Activated T-helper 2 cell treated with anti-CD3 and anti-CD28 coated beads, Interferon-gamma antibody, Interleukin-2, Interleukin-4, amounts not matched to agents 10 μg/mL and 5 μg/mL and 100 μg/mL, durations not matched to agents 14 hours and 24 hours and 36 hours (primary cell): ENCODE data around the gene GAST. TPM values are rescaled to one million over a fixed set of nuclear protein-coding genes. Genes with fewer than 3 reads are reported as not detected.

Experiments
- DNase-seq: peaks from one replicate; pipeline ENCODE4 v3.0.0; 2021; ENCODE audit warnings: low spot score
- H3K27ac Mint-ChIP-seq: one replicate; pipeline ENCODE4 v1.8.0; 2021; ENCODE audit warnings: mixed read lengths
- H3K27me3 Mint-ChIP-seq: one replicate; pipeline ENCODE4 v1.8.0; 2021; ENCODE audit warnings: low read depth, mixed read lengths
- H3K36me3 Mint-ChIP-seq: one replicate; pipeline ENCODE4 v1.8.0; 2021; ENCODE audit warnings: low read depth, mixed read lengths
- H3K4me1 Mint-ChIP-seq: one replicate; pipeline ENCODE4 v1.8.0; 2021; ENCODE audit warnings: low read depth, mixed read lengths
- H3K4me3 Mint-ChIP-seq: one replicate; pipeline ENCODE4 v1.8.0; 2021; ENCODE audit warnings: low read depth, mild to moderate bottlenecking, moderate library complexity, mixed read lengths
- H3K9me3 Mint-ChIP-seq: one replicate; pipeline ENCODE4 v1.8.0; 2021; ENCODE audit warnings: mixed read lengths
- intact Hi-C: fragments of 100-400 bp; cut with micrococcal nuclease; formaldehyde crosslinking; loops from one replicate; pipeline ENCODE4 v1.15.1; 2023
- total RNA-seq: library from RNA; stranded (reverse); gene quantifications from 2 replicates; pipeline ENCODE4 v1.2.3, GENCODE V29; 2022

The GAST gene
- total RNA-seq, 1 donor from 2014 or later = not detected

DNA sequence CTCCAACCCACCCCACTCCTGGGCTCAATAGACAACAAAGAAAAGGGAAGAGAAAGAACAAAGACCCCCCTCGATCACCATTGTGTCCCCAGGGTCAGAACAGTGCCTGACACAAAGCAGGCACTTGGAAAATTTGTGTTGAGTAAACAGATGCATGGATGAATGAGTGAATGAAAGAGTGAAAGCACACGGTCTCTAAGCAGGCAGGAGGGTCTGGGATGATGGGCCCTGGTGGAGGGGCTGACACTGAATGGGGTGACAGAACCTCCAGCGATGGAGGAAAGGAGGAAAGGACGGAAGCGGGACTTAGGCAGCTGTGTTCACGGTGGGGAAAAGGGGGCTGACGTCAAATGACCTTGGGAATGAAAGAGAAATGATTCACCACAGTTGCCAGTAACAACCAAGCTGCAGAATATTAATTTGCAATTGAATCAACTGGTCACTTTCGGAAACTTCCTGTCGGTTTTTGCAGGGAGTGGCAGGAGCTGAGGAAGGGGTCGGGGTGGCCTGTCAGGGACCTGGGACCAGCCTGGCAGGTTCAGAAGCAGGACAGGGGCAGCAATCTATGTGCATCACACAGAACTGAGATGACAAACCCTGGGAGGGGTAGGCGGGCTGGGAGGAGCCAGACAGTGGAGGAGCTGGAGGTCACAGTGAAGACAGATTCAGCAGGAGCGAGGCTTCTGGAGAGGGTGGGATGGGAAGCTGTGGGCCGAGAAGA is 6.7 kb upstream of the GAST start:
- Mint-ChIP-seq H3K27me3 (no peaks in the 10 kb centered on the region), H3K9me3 (no peaks in the 10 kb centered on the region), H3K4me3 (no peak overlapping the region), H3K4me1 (peaks cover 5% of the 10 kb centered on the region), H3K27ac (no peak overlapping the region), H3K36me3 (no peaks in the 10 kb centered on the region)
- intact Hi-C loops = no loop called here
- no peak for DNase-seq

DNA sequence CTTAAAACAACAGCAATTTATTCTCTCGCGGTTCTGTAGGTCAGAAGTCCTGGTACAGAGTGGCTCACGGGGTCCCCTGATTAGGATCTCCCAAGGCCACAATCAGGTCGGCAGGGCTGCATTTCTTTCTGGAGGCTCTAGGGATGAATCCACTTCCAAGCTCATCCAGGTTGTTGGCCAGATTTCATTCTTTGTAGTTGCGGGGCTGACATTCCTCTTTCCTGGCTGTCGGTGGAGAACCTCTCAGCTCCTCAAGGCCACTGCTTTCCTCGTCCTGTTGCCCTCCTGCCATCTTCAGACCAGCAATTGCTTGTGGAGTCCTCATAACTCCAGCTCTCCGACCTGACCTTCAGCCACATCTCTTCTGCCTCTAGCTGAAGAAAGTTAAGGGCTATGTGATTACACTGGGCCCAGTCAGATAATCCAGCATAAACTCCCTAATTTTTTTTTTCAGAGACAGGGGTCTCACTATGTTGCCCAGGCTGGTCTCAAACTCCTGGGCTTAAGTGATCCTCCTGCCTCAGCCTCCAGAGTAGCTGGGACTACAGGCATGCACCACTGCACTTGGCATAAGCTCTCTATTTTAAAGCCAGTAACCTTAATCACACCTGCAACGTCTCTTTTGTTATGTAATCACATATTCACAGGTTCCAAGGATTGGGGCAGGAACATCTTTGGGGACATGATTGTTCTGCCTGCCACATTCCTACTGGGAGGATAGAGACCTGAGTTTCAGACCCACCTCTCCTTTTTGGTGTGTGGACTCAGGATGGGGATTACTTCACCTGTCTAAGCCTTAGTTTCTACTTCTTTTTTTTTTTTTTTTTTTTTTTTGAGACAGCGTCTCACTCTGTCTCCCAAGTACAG is 4.1 kb upstream of the GAST start:
- Mint-ChIP-seq H3K4me1 (peaks cover 8% of the 10 kb centered on the region), H3K27ac (no peak overlapping the region), H3K9me3 (no peaks in the 10 kb centered on the region), H3K27me3 (peaks cover 4% of the 10 kb centered on the region), H3K36me3 (no peaks in the 10 kb centered on the region), H3K4me3 (no peak overlapping the region)
- intact Hi-C loops = no loop called here
- no peak for DNase-seq

DNA sequence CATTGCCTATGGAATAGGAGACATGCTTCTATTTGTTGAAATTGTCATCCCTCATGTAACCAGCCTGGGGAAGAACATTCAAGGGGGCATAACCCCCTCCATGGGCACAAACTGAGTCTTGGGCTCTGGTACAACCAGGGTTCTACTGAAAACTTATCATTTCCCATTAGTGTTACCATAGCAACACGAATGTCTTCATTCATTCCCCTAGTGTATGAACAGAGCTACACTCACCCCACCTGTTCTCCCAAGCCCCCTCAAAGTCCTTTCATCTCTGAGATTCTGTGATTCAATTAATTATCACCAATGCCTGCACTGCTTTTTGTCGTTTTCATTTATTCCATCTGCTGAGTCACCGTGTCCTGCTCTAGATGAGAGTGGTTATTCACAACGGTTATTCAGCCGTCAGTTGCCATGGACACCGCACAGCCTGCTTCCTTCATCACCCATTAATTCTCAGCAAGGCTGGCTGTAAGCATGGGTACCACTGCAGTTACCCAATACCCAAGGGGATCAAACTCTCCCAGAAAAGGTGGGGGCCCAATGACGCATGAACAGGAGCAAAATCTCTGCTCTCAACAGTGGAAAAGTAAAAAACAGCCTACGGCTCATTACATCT is 1.6 kb upstream of the GAST start:
- no peak for DNase-seq
- intact Hi-C loops = no loop called here
- H3K27me3 Mint-ChIP-seq = peaks cover 4% of the 10 kb centered on the region
- no peak overlapping the region for H3K27ac Mint-ChIP-seq
- no peak overlapping the region for H3K4me3 Mint-ChIP-seq
- peaks cover 8% of the 10 kb centered on the region for H3K4me1 Mint-ChIP-seq
- no peaks in the 10 kb centered on the region for H3K9me3 Mint-ChIP-seq
- no peaks in the 10 kb centered on the region for H3K36me3 Mint-ChIP-seq

DNA sequence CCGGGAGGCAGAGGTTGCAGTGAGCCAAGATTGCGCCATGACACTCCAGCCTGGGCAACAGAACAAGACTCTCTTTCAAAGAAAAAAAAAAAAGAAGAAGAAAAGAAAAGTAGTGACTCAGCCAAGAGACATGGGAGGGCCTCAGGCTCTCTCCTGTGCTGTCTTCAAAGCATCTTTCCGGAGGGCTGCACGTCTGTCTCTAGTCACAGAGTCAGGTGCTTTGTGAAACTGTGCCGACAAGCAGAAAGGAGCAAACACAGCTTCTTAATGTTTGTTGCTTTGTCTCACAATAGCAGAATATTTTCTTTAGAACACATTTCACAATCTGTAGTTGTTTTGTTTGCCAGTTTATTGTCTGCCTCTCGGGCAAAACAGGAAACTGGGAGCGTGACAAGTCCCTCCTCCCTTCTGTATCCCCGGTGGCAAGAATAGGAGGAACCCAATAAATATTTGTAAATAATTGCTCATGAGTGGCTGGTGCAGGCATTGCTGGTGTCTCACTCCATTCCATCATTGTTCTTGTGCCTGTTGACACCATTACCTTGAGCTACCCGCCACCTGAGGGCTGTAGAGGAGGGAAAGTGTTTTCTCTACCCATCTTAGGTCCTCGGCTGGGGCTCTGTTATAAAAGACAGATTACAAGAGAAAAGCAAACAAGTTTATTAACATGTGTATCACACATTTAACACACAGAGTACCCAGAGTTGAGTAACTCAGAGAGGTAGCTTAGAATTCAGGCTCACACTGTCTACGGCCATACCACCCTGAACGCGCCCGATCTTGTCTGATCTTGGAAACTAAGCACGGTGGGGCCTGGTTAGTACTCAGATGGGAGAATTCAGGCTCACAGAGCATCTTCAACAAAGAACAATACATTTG is 5.5 kb downstream of the GAST start:
- intact Hi-C loops = no loop called here
- no peak overlapping the region for H3K4me3 Mint-ChIP-seq

DNA sequence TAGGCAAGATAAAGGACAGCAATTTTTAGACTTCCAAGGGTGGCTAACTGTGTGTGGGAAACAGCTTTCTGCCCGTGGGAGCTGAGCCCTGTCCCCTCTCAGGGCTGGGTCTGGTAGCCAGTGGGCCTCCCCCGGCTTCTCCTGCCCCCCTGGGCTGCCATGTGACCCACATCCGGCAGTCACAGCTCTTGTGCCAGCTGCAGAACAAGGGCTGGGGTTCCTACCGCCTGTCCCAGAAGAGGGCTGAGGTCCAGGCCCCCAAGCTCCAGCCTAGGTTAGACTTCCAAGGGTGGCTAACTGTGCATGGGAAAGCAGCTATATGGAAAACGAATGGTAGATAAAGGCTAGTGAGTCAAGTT is 6.1 kb downstream of the GAST start:
- intact Hi-C loops = no loop called here
- H3K27ac Mint-ChIP-seq = no peak overlapping the region

More for the DNA sequence above, 5.5 kb downstream of the GAST start:
- no peak for DNase-seq
- H3K36me3 Mint-ChIP-seq = no peaks in the 10 kb centered on the region
- no peaks in the 10 kb centered on the region for H3K9me3 Mint-ChIP-seq
- peaks cover 5% of the 10 kb centered on the region for H3K4me1 Mint-ChIP-seq
- no peak overlapping the region for H3K27ac Mint-ChIP-seq
- H3K27me3 Mint-ChIP-seq = peaks cover 9% of the 10 kb centered on the region

DNA sequence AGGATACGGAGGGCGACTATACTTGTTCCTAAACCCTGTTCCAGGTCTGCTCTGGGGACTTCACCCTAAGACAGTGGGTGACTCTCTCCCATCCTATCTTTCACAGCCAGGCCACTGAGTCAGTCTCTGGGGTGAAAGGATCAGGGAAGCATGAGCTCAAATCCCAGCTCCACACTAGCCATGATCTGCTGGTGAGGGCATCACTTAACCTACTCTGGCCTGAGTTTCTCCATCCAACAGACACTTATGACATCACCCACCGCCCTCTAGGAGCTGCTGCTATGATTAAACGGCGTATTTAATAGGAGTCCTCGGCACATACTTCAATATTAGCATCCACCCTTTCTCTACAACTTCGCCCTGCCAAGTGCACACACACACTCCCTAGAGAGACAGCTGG is 10.1 kb downstream of the GAST start:
- H3K36me3 Mint-ChIP-seq = no peaks in the 10 kb centered on the region
- H3K27me3 Mint-ChIP-seq = peaks cover 4% of the 10 kb centered on the region
- no peaks in the 10 kb centered on the region for H3K9me3 Mint-ChIP-seq
- H3K4me3 Mint-ChIP-seq = no peak overlapping the region
- no peak for DNase-seq
- peaks cover 5% of the 10 kb centered on the region for H3K4me1 Mint-ChIP-seq
- intact Hi-C loops = no loop called here
- no peak overlapping the region for H3K27ac Mint-ChIP-seq

More for the DNA sequence above, 6.1 kb downstream of the GAST start:
- H3K36me3 Mint-ChIP-seq = no peaks in the 10 kb centered on the region
- H3K27me3 Mint-ChIP-seq = peaks cover 9% of the 10 kb centered on the region
- H3K4me1 Mint-ChIP-seq = peaks cover 5% of the 10 kb centered on the region
- no peak overlapping the region for H3K4me3 Mint-ChIP-seq
- H3K9me3 Mint-ChIP-seq = no peaks in the 10 kb centered on the region
- DNase-seq = no peak

DNA sequence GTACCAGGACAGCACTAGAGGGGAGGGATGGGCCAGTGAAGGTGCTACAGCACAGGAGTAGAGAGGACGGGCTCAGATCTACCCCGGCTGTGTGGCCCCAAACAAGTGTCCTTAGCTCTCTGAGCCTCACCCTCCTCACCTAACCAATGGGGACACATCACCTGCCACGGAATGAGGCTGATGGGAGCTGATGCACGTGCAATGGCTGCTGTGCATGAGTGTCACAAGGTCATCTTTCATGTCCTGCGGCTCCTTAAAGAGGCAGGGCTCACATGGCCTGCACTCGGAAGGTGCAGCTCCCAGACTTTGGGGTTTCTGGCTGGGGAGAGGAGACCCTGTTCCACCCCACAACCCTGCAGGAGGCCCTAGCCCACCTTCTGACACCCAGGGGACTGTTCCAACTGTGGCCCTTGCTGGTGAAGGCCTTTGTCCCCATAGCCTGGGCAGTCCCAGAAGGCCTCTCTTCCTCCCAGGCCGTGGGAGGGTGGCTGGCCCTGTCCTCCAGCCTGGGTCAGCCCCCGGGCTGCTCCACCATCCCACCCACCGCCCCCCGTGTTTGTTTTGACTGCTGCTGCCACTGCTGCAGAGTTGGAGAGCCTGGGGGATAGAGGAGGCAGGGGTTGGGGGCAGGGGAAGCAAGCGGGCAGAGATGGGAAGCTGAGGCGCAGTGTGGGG is 11.8 kb downstream of the GAST start:
- intact Hi-C loops = no loop called here
- H3K27ac Mint-ChIP-seq = no peak overlapping the region
- no peaks in the 10 kb centered on the region for H3K9me3 Mint-ChIP-seq
- no peak overlapping the region for H3K4me3 Mint-ChIP-seq
- no peaks in the 10 kb centered on the region for H3K36me3 Mint-ChIP-seq
- no peaks in the 10 kb centered on the region for H3K4me1 Mint-ChIP-seq
- peaks cover 2% of the 10 kb centered on the region for H3K27me3 Mint-ChIP-seq
- no peak for DNase-seq

DNA sequence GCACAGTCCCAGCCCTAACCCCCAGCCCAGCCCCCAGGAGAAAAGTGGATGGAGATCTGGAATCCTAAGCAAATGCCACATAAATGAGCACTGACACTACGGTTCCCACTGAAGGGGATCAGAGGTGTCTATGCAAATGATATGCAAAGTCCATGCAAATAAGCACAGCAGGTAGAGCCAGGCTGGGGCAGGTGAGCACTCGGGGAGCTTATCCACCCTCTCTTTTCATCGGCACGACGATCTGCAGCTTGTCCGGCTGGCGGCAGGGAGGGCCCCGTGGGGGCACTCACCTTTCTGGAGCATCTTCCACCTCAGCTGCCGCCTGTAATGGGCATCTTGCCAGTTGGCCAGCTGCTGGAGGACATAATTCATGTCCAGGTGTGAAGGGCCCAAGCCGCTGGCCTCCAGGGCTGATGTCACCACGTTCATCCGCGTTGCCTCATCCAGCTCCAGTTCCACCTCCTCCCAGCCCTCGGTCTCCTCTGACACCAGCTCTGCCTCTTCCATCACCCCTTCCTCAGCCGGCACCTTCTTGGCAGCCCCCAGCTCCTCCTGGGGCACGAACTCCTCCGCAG is 12.4 kb downstream of the GAST start:
- H3K4me3 Mint-ChIP-seq = no peak overlapping the region
- no peaks in the 10 kb centered on the region for H3K9me3 Mint-ChIP-seq
- H3K4me1 Mint-ChIP-seq = no peaks in the 10 kb centered on the region
- intact Hi-C loops = no loop called here
- H3K36me3 Mint-ChIP-seq = no peaks in the 10 kb centered on the region
- no peak for DNase-seq
- H3K27ac Mint-ChIP-seq = no peak overlapping the region
- peaks cover 2% of the 10 kb centered on the region for H3K27me3 Mint-ChIP-seq

DNA sequence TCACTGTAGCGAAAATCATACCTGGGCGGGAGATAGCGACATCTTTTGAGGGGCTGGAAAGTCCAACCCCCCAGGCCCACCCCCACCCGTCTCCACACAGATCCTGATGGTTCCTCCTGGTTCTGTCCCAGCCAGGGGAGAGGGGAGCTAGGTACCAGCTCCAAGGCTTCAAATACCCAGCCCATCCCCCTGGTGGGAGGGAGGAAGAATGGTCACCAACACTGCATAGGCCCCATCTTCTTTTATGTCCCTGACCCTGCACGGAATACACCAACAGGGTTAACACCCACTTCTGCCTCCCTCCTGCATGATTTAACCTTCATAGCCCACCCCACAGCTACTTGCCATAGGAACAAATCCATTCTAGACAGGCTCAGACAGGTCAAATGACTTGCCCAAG is 13.0 kb downstream of the GAST start:
- Mint-ChIP-seq H3K9me3 (no peaks in the 10 kb centered on the region), H3K27ac (no peak overlapping the region), H3K36me3 (no peaks in the 10 kb centered on the region), H3K4me3 (no peak overlapping the region), H3K4me1 (no peaks in the 10 kb centered on the region), H3K27me3 (peaks cover 6% of the 10 kb centered on the region)
- intact Hi-C loops = no loop called here
- DNase-seq = no peak

DNA sequence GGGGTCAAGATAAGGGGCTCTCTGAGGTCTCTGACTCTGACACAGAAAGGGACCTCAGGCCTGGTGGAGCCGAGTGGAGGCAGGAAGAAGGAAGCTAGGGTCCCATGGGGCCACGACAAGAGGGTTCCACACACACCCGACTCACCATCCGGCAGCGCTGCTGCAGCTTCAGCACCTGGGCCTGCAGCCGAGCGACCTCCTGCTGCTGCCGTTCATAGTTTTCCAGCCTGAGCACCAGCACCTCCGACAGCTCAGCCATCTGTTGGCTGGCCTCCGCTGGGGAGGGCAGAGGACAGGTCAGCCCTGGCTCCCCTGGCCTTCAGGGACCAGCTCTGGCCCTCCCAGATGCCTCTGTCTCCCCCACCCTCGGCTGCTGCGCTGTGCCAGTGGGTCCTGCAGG is 15.9 kb downstream of the GAST start:
- Mint-ChIP-seq H3K27ac (no peak overlapping the region), H3K4me3 (no peak overlapping the region), H3K36me3 (no peaks in the 10 kb centered on the region), H3K4me1 (no peaks in the 10 kb centered on the region), H3K27me3 (peaks cover 28% of the 10 kb centered on the region), H3K9me3 (no peaks in the 10 kb centered on the region)
- intact Hi-C loops = no loop called here
- DNase-seq = no peak

DNA sequence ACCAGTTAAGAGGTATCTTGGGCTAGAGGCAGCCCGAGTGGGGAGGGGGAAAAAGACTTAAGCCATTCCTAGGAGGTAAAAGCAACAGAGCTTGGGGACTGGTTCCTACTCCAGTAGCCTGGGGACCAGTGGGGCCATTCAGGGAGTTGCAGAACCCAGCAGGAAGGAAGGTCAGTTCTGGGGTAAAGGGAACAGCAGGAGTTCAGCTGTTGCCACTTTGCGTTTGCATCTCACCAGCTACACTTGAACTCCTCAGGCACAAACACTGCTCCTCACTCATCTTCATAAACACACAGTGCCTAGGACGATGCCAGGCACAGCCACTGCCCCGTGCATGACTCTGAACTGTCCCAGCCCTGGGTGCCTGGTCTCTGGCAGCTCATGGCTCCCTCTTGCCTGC is 18.3 kb downstream of the GAST start:
- H3K36me3 Mint-ChIP-seq = no peaks in the 10 kb centered on the region
- DNase-seq = no peak
- peaks cover 6% of the 10 kb centered on the region for H3K4me1 Mint-ChIP-seq
- H3K9me3 Mint-ChIP-seq = no peaks in the 10 kb centered on the region
- peaks cover 40% of the 10 kb centered on the region for H3K27me3 Mint-ChIP-seq
- H3K27ac Mint-ChIP-seq = no peak overlapping the region
- no peak overlapping the region for H3K4me3 Mint-ChIP-seq
- intact Hi-C loops = loop anchor here (10.0 kb wide), 1 partner anchor 134 kb away; the partner anchor contains the start of gene KLHL11

DNA sequence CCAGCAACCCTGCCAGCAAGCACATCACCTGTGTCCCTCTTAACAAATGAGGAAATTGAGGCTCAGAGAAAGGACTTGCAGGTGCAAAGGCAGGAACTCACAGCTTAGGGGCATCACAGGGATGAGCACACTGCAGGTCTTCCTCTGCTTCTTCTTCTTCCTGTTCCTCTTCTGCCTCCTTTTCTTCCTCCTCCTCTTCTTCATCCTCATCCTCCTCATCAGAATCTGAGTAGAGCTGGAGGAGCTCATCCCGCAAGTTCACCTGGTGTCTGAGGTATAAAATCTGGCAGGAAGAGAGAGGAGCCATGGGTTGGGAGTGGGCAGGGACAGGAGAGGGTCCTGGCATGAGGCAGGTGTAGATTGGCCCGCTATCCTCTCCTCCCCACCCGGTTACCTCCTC is 19.7 kb downstream of the GAST start:
- peaks cover 6% of the 10 kb centered on the region for H3K4me1 Mint-ChIP-seq
- no peaks in the 10 kb centered on the region for H3K36me3 Mint-ChIP-seq
- no peaks in the 10 kb centered on the region for H3K9me3 Mint-ChIP-seq
- DNase-seq = no peak
- intact Hi-C loops = loop anchor here (10.0 kb wide), 1 partner anchor 133 kb away; the partner anchor contains the start of gene KLHL11
- H3K27ac Mint-ChIP-seq = no peak overlapping the region
- H3K4me3 Mint-ChIP-seq = no peak overlapping the region
- peaks cover 48% of the 10 kb centered on the region for H3K27me3 Mint-ChIP-seq
